B cell (primary cell): ENCODE measurements around the gene CTLA4. TPM values are rescaled to one million over a fixed set of nuclear protein-coding genes. Genes with fewer than 3 reads are reported as not detected.
A peak's percentile ranks its signal among the peaks of the same experiment; 100 is the strongest.

ENCODE experiments used
- ATAC-seq: fragments of 200-7000 bp; cut with Tn5 transposase; one replicate; pipeline ENCODE4 v1.10.0; 2021; ENCODE audit warnings: low read depth, mild to moderate bottlenecking, moderate number of reproducible peaks, moderate library complexity
- CTCF ChIA-PET: fragments of 350-600 bp; sonication (Branson Sonifier 250); formaldehyde crosslinking; loops from one replicate; lab custom pipeline; 2021; ENCODE audit warnings: antibody characterized with exemption, inconsistent platforms; lab: Charles Lee
- POLR2A ChIA-PET: fragments of 350-600 bp; sonication (Branson Sonifier 250); formaldehyde crosslinking; loops from one replicate; lab custom pipeline; 2021; ENCODE audit warnings: antibody characterized with exemption; lab: Charles Lee
- DNase-seq: peaks from one replicate; pipeline ENCODE4 v3.0.0; 2013
- H2AFZ ChIP-seq: 2 replicates; pipeline ENCODE4 v1.6.1; 2012; ENCODE audit warnings: mild to moderate bottlenecking, low read depth, low read length; ENCODE audit not compliant: insufficient read depth, poor library complexity, severe bottlenecking
- H3K27ac ChIP-seq, 2 donors: 1 replicate in 1 of 2; 2 replicates in 1 of 2; pipeline ENCODE4 v1.5.1; 2012 to 2013; ENCODE audit warnings: low read length in 2 of 2, mild to moderate bottlenecking in 2 of 2, moderate library complexity in 1 of 2
- H3K27me3 ChIP-seq, 4 experiments: fragments of 200-600 bp in 1 of 4; sonication (generic) in 1 of 4; replicated peaks in 1 of 4; 1 replicate in 2 of 4; 2 replicates in 2 of 4; pipeline versions ENCODE4 v1.6.1 to v1.7.0; 2013 to 2016; ENCODE audit warnings: low read length in 3 of 4, mild to moderate bottlenecking in 2 of 4, mixed read lengths in 1 of 4, moderate library complexity in 1 of 4; ENCODE audit not compliant: insufficient read depth in 4 of 4, control insufficient read depth in 3 of 4; ENCODE audit errors: control extremely low read depth in 1 of 4
- H3K36me3 ChIP-seq, 2 experiments: replicated peaks in 1 of 2; 1 replicate in 1 of 2; 2 replicates in 1 of 2; pipeline versions ENCODE4 v1.6.1 to v1.7.1; 2013; ENCODE audit warnings: low read length in 1 of 2; ENCODE audit not compliant: insufficient read depth in 2 of 2, control insufficient read depth in 1 of 2; ENCODE audit errors: control extremely low read depth in 1 of 2, extremely low read depth in 1 of 2
- H3K4me1 ChIP-seq, 2 donors: fragments of 200-600 bp in 1 of 2; sonication (generic) in 1 of 2; 1 replicate in 1 of 2; 2 replicates in 1 of 2; pipeline versions ENCODE4 v1.5.1 to v1.6.1; 2013 to 2017; ENCODE audit warnings: low read length in 2 of 2; ENCODE audit not compliant: control insufficient read depth in 2 of 2, insufficient read depth in 2 of 2
- H3K4me2 ChIP-seq: replicated peaks from 2 replicates; pipeline ENCODE3; 2012; ENCODE audit warnings: mild to moderate bottlenecking, low read depth, low read length; ENCODE audit not compliant: poor library complexity, severe bottlenecking
- H3K4me3 ChIP-seq, 5 experiments: fragments of 200-600 bp in 1 of 5; sonication (generic) in 1 of 5; 1 replicate in 3 of 5; 2 replicates in 2 of 5; pipeline versions ENCODE4 v1.5.1 to v1.7.0; 2011 to 2016; ENCODE audit warnings: low read length in 4 of 5, mild to moderate bottlenecking in 4 of 5, low read depth in 2 of 5, control low read depth in 1 of 5, moderate library complexity in 1 of 5; ENCODE audit not compliant: insufficient read depth in 1 of 5; ENCODE audit errors: control extremely low read depth in 1 of 5, extremely low read depth in 1 of 5
- H3K79me2 ChIP-seq: fragments of 200-600 bp; sonication (generic); one replicate; pipeline ENCODE4 v1.6.0; 2016; ENCODE audit warnings: low read length; ENCODE audit not compliant: control insufficient read depth, insufficient read depth
- H3K9ac ChIP-seq: fragments of 200-600 bp; sonication (generic); 2 replicates; pipeline ENCODE4 v1.6.1; 2017; ENCODE audit warnings: mild to moderate bottlenecking, low read length, moderate library complexity
- H3K9me3 ChIP-seq, 3 donors: one replicate each; pipeline versions ENCODE4 v1.6.1 to v1.7.1; 2013; ENCODE audit warnings: low read length in 2 of 3; ENCODE audit not compliant: control insufficient read depth in 2 of 3, insufficient read depth in 1 of 3; ENCODE audit errors: control extremely low read depth in 1 of 3
- H4K20me1 ChIP-seq: 2 replicates; pipeline ENCODE4 v1.6.0; 2012; ENCODE audit warnings: mild to moderate bottlenecking, low read length; ENCODE audit not compliant: insufficient read depth, control insufficient read depth, poor library complexity, severe bottlenecking
- H3K27ac Mint-ChIP-seq: one replicate; pipeline ENCODE4 v1.8.0; 2021; ENCODE audit warnings: mixed read lengths
- H3K27me3 Mint-ChIP-seq: one replicate; pipeline ENCODE4 v1.8.0; 2021; ENCODE audit warnings: mixed read lengths
- H3K4me1 Mint-ChIP-seq: one replicate; pipeline ENCODE4 v1.8.0; 2021; ENCODE audit warnings: mixed read lengths
- H3K4me3 Mint-ChIP-seq: one replicate; pipeline ENCODE4 v1.8.0; 2021; ENCODE audit warnings: mixed read lengths
- H3K9me3 Mint-ChIP-seq: one replicate; pipeline ENCODE4 v1.8.0; 2022; ENCODE audit warnings: mixed read lengths; ENCODE audit not compliant: insufficient read depth
- CTCF ChIP-seq: fragments of 200-600 bp; IDR thresholded peaks from one replicate; pipeline ENCODE4 v1.8.0; 2022; ENCODE audit warnings: antibody characterized with exemption, mild to moderate bottlenecking
- EZH2 ChIP-seq: IDR thresholded peaks from 2 replicates; pipeline ENCODE4 v1.6.1; 2012; ENCODE audit warnings: borderline replicate concordance, low read depth, mild to moderate bottlenecking, moderate library complexity, low read length; ENCODE audit not compliant: insufficient read depth, poor library complexity, severe bottlenecking
- WGBS: methylation state at CpG from one replicate; pipeline ENCODE4 v1.1.5; 2013; ENCODE audit warnings: missing lambda C conversion rate; ENCODE audit not compliant: insufficient coverage; 5-methylcytosine and 5-hydroxymethylcytosine counted together
- intact Hi-C: fragments of 100-400 bp; cut with micrococcal nuclease; formaldehyde crosslinking; loops from one replicate; pipeline ENCODE4 v1.10.0; 2022
- polyA plus RNA-seq: library from polyadenylated mRNA; depleted of rRNA; stranded (reverse); fragments of >200 nt; gene quantifications from 2 replicates; pipeline ENCODE4 v1.2.3, GENCODE V29; 2012
- total RNA-seq, 2 donors: library from RNA; stranded (reverse); fragments of 120-200 nt in 1 of 2; gene quantifications; 1 replicate in 1 of 2; 2 replicates in 1 of 2; pipeline versions ENCODE4 v1.2.3 to v1.2.4, GENCODE V29; 2013 to 2022

CTLA4 gene
- total and polyA plus RNA-seq, 2 donors (not counting 1 experiment from before 2014, with no cell fraction given) = 0.30 TPM; not detected in 1

GRCh38 chr2:203909261-203909967 is 41.8 kb downstream of the CTLA4 start:
- 23% methylated on average over 5 of the region's 8 CpGs for WGBS
- Histone ChIP-seq H3K4me1 (peaks cover 8% of the 10 kb centered on the region in 2 donors), H3K27ac (no peak overlapping the region), H2AFZ (no peak overlapping the region), H3K36me3 (no peaks in the 10 kb centered on the region), H3K9me3 (no peaks in the 10 kb centered on the region), H3K4me2 (peak overlapping the region; percentile 33), H3K79me2 (no peaks in the 10 kb centered on the region), H3K27me3 (no peaks in the 10 kb centered on the region), H4K20me1 (no peaks in the 10 kb centered on the region), H3K9ac (peak overlapping the region; percentile 8), H3K4me3 (no peak overlapping the region)
- ATAC-seq = no peak
- CTCF ChIA-PET = interaction anchor here (1.0 to 1.5 kb wide), 2 partner anchors 94 to 684 kb away, joined by 3 to 4 read pairs; no protein-coding TSS in a partner anchor
- H3K27ac Mint-ChIP-seq = no peak overlapping the region
- DNase-seq = peak; percentile 14
- peaks cover 10% of the 10 kb centered on the region for H3K4me1 Mint-ChIP-seq
- POLR2A ChIA-PET = no interaction called here
- intact Hi-C loops = no loop called here
- TF ChIP-seq CTCF (peak; percentile 44), EZH2 (no peak)
- peaks cover 17% of the 10 kb centered on the region for H3K27me3 Mint-ChIP-seq
- H3K9me3 Mint-ChIP-seq = peaks cover 3% of the 10 kb centered on the region
- no peak overlapping the region for H3K4me3 Mint-ChIP-seq

GRCh38 chr2:203909974-203910373 is 42.4 kb downstream of the CTLA4 start:
- ChIA-PET POLR2A (no interaction called here), CTCF (interaction anchor here (1.0 to 1.5 kb wide), 2 partner anchors 95 to 685 kb away, joined by 3 to 4 read pairs; no protein-coding TSS in a partner anchor)
- no peaks in the 10 kb centered on the region for H3K36me3 ChIP-seq
- peaks cover 8% of the 10 kb centered on the region in 2 donors for H3K4me1 ChIP-seq
- WGBS = 92% methylated on average over 3 of the region's 5 CpGs
- no peak for ATAC-seq
- TF ChIP-seq EZH2 = no peak
- no peak for TF ChIP-seq CTCF
- H3K4me3 Mint-ChIP-seq = no peak overlapping the region
- H3K27me3 ChIP-seq = no peaks in the 10 kb centered on the region
- no peak overlapping the region for H2AFZ ChIP-seq
- no peaks in the 10 kb centered on the region for H4K20me1 ChIP-seq
- H3K79me2 ChIP-seq = no peaks in the 10 kb centered on the region
- H3K27ac Mint-ChIP-seq = no peak overlapping the region
- H3K4me3 ChIP-seq = no peak overlapping the region
- H3K9me3 Mint-ChIP-seq = no peaks in the 10 kb centered on the region
- H3K4me2 ChIP-seq = peak overlapping the region; percentile 33
- no peaks in the 10 kb centered on the region for H3K9me3 ChIP-seq
- H3K27me3 Mint-ChIP-seq = peaks cover 12% of the 10 kb centered on the region
- intact Hi-C loops = no loop called here
- H3K9ac ChIP-seq = peak overlapping the region; percentile 8
- no peak overlapping the region for H3K27ac ChIP-seq
- DNase-seq = no peak
- peaks cover 14% of the 10 kb centered on the region for H3K4me1 Mint-ChIP-seq
